Measurements from ENCODE around the gene CIAPIN1. TPM values are rescaled to one million over a fixed set of nuclear protein-coding genes. Genes with fewer than 3 reads are reported as not detected.
A peak's percentile ranks its signal among the peaks of the same experiment; 100 is the strongest.

Gene CIAPIN1
- 90.9 TPM for total RNA-seq

- peak; percentile 80 to 93 for DNase-seq (ENCODE audit: low spot score in 2 of 2)
- no peak for FAIRE-seq
These were observed at the start of gene CIAPIN1, which contains the start of gene COQ9 for GRCh38 chr16:57447186-57447962. TSS of gene CIAPIN1 (minus strand) at chr16:57447385. CDS start at chr16:57440928, 6,457 bp downstream. TSS of gene COQ9 (plus strand) at chr16:57447479. CDS start at chr16:57447506, 27 bp downstream.

GRCh38 chr16:57493767-57494166, 46.6 kb upstream of the CIAPIN1 start:
- no peak for FAIRE-seq
- DNase-seq (ENCODE audit: low spot score in 2 of 2): no peak

GRCh38 chr16:57489229-57489628, 42.0 kb upstream of the CIAPIN1 start:
- FAIRE-seq (no peak), DNase-seq (ENCODE audit: low spot score in 2 of 2) (no peak)

GRCh38 chr16:57486858-57487834, 40.0 kb upstream of the CIAPIN1 start:
- DNase-seq (ENCODE audit: low spot score in 2 of 2): no peak
- no peak for FAIRE-seq

- FAIRE-seq: no peak
- DNase-seq (ENCODE audit: low spot score in 2 of 2): peak; percentile 85 to 96
These were observed 39.0 kb upstream of the CIAPIN1 start, which contains the start of gene DOK4 for GRCh38 chr16:57485916-57486857. TSS of gene DOK4 (minus strand) at chr16:57486493. CDS start at chr16:57479507, 6,986 bp downstream.

GRCh38 chr16:57485091-57485915, 38.1 kb upstream of the CIAPIN1 start:
- no peak for DNase-seq (ENCODE audit: low spot score in 2 of 2)
- FAIRE-seq: no peak

- FAIRE-seq (no peak), DNase-seq (ENCODE audit: low spot score in 2 of 2) (no peak)
These were observed 37.4 kb upstream of the CIAPIN1 start for GRCh38 chr16:57484515-57485005.

GRCh38 chr16:57483725-57484514, 36.7 kb upstream of the CIAPIN1 start:
- DNase-seq (ENCODE audit: low spot score in 2 of 2) (no peak), FAIRE-seq (no peak)

- DNase-seq (ENCODE audit: low spot score in 2 of 2): no peak
These were observed 35.8 kb upstream of the CIAPIN1 start for GRCh38 chr16:57482845-57483545.

GRCh38 chr16:57481421-57481820, 34.2 kb upstream of the CIAPIN1 start:
- DNase-seq (ENCODE audit: low spot score in 2 of 2) (no peak), FAIRE-seq (no peak)

More at GRCh38 chr16:57482845-57483545, 35.8 kb upstream of the CIAPIN1 start:
- FAIRE-seq: no peak

- no peak for DNase-seq (ENCODE audit: low spot score in 2 of 2)
These were observed 33.6 kb upstream of the CIAPIN1 start for GRCh38 chr16:57480754-57481230.

GRCh38 chr16:57479976-57480753, 33.0 kb upstream of the CIAPIN1 start:
- FAIRE-seq (no peak), DNase-seq (ENCODE audit: low spot score in 2 of 2) (no peak)

More at GRCh38 chr16:57480754-57481230, 33.6 kb upstream of the CIAPIN1 start:
- no peak for FAIRE-seq

GRCh38 chr16:57479205-57479975, 32.2 kb upstream of the CIAPIN1 start:
- no peak for FAIRE-seq
- DNase-seq (ENCODE audit: low spot score in 2 of 2): peak; percentile 57 to 75

GRCh38 chr16:57478396-57479204, 31.4 kb upstream of the CIAPIN1 start:
- FAIRE-seq: no peak

More at GRCh38 chr16:57478396-57479204, 31.4 kb upstream of the CIAPIN1 start:
- DNase-seq (ENCODE audit: low spot score in 2 of 2): no peak

Data from frontal cortex (tissue), 4 donors.